Testis (tissue), 2 donors: ENCODE data around the gene DDIT3.

Experiments used
- CTCF ChIP-seq, 3 experiments: fragments of 450-650 bp in 2 of 3; fragments of 200-600 bp in 1 of 3; sonication (generic) in 1 of 3; IDR thresholded peaks; one replicate each; pipeline ENCODE4 v1.5.1; 2016 to 2019; ENCODE audit warnings: antibody characterized with exemption in 3 of 3, mild to moderate bottlenecking in 2 of 3, moderate library complexity in 1 of 3
- POLR2A ChIP-seq: fragments of 450-650 bp; IDR thresholded peaks from one replicate; pipeline ENCODE4 v1.6.1; 2017; ENCODE audit warnings: antibody characterized with exemption, mild to moderate bottlenecking, moderate library complexity

DNA sequence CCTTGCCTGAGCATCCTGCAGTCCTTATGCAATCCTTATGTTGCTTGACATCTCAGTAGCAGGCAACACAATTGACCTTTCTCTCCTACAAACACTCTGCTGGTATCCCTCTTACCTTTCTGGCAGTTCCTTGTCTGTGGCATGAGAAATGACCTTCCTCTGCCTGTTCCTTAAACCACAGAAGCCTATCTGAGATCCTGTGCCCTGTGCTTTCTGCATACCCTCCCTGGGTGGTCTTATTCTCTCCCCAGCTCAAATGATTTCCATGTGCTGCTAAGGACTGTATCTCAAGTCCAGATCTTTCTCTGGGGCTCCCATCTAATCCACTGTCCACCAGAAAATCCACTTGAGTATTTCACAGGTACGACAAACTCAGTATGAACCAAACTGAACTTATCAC is 38.6 kb downstream of the DDIT3 start:
- TF ChIP-seq POLR2A (no peak), CTCF (IDR thresholded peaks at IDR 0.05) (no peak)
